Measurements from ENCODE around the gene TMEM117. TPM values are rescaled to one million over a fixed set of nuclear protein-coding genes. Genes with fewer than 3 reads are reported as not detected.

TMEM117 gene
- total and polyA plus RNA-seq, 2 donors (not counting 3 experiments of a cell fraction or from before 2014, with no cell fraction given), result 1.2 to 3.8 TPM

GRCh38 chr12:44317651-44318126 lies 481.8 kb downstream of the TMEM117 start:
- no TSS peak for BruUV-seq (replicated peaks)
- Histone ChIP-seq H2AFZ (ENCODE audit: low read depth, low read length) (no peak overlapping the region), H3K4me3 (replicated peaks in 1 of 3; ENCODE audit: insufficient read depth in 1 of 3, low read depth in 1 of 3, low read length in 3 of 3) (no peak overlapping the region), H3K36me3 (ENCODE audit: control insufficient read depth in 2 of 2, extremely low read depth in 1 of 2, insufficient read depth in 2 of 2, low read length in 2 of 2) (no peaks in the 10 kb centered on the region), H4K20me1 (replicated peaks; ENCODE audit: control insufficient read depth, extremely low read depth, insufficient read depth, low read length) (no peaks in the 10 kb centered on the region), H3K9me1 (replicated peaks; ENCODE audit: control insufficient read depth, extremely low read depth, insufficient read depth, low read length) (no peaks in the 10 kb centered on the region), H3K4me2 (ENCODE audit: insufficient read depth, low read length) (no peak overlapping the region), H3K27ac (ENCODE audit: insufficient read depth, low read depth, low read length) (no peak overlapping the region), H3K4me1 (ENCODE audit: control insufficient read depth, extremely low read depth, insufficient read depth, low read length) (no peaks in the 10 kb centered on the region), H3K9ac (replicated peaks; ENCODE audit: extremely low read depth, insufficient read depth, low read length) (no peak overlapping the region), H3K9me3 (replicated peaks; ENCODE audit: control insufficient read depth, insufficient read depth, low read length) (no peaks in the 10 kb centered on the region), H3K79me2 (ENCODE audit: control insufficient read depth, insufficient read depth, low read length) (no peaks in the 10 kb centered on the region), H3K27me3 (ENCODE audit: control insufficient read depth in 2 of 2, insufficient read depth in 2 of 2, low read length in 2 of 2) (no peaks in the 10 kb centered on the region)
- TF ChIP-seq EZH2 (IDR thresholded peaks at IDR 0.05; ENCODE audit: borderline replicate concordance, low read depth, low read length, severe bottlenecking) (no peak), FOS (IDR thresholded peaks at IDR 0.05; ENCODE audit: borderline replicate concordance, insufficient read depth, low read length) (no peak), POLR2AphosphoS5 (IDR thresholded peaks at IDR 0.05; ENCODE audit: insufficient read depth, low read depth, low read length) (no peak), JUN (IDR thresholded peaks at IDR 0.05; ENCODE audit: borderline replicate concordance, insufficient read depth, insufficient read length, low read depth) (no peak), POLR2A (IDR thresholded peaks at IDR 0.05; ENCODE audit: low read depth, low read length) (no peak)
- TF ChIP-seq, protein P1, sequence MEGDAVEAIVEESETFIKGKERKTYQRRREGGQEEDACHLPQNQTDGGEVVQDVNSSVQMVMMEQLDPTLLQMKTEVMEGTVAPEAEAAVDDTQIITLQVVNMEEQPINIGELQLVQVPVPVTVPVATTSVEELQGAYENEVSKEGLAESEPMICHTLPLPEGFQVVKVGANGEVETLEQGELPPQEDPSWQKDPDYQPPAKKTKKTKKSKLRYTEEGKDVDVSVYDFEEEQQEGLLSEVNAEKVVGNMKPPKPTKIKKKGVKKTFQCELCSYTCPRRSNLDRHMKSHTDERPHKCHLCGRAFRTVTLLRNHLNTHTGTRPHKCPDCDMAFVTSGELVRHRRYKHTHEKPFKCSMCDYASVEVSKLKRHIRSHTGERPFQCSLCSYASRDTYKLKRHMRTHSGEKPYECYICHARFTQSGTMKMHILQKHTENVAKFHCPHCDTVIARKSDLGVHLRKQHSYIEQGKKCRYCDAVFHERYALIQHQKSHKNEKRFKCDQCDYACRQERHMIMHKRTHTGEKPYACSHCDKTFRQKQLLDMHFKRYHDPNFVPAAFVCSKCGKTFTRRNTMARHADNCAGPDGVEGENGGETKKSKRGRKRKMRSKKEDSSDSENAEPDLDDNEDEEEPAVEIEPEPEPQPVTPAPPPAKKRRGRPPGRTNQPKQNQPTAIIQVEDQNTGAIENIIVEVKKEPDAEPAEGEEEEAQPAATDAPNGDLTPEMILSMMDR (IDR thresholded peaks at IDR 0.05; ENCODE audit: extremely low read depth in 1 of 2, insufficient read depth in 1 of 2, low read depth in 1 of 2, low read length in 2 of 2), result peak in 1 of 2 donors; percentile 38
- POLR2A ChIA-PET, result no interaction called here
- DNase-seq (ENCODE audit: low read depth, low spot score) (peak; percentile 7), FAIRE-seq (no peak)
- dilution Hi-C loops (cut with MboI; ENCODE audit: extremely low pct_ligation_motif_present, low sequenced_read_pairs), result no loop called here
- CTCF ChIA-PET, result interaction anchor here (0.9 to 1.1 kb wide), 4 partner anchors 10 to 631 kb away, joined by 3 to 4 read pairs (median 4); no protein-coding TSS in a partner anchor
- intact Hi-C loops (cut with micrococcal nuclease), result loop anchor here (10.0 kb wide), 1 partner anchor 627 kb away; no protein-coding TSS in a partner anchor

Data from endothelial cell of umbilical vein (primary cell).